RWPE2 (cell line): ENCODE results near the gene SMIM38.

Experiments used
- ATAC-seq: fragments of 200-7000 bp; cut with Tn5 transposase; 3 replicates; pipeline ENCODE4 v1.9.1; 2021; ENCODE audit warnings: low read depth
- DNase-seq: peaks from one replicate; pipeline ENCODE4 v3.0.0-alpha.2; 2020; ENCODE audit warnings: low spot score
- H3K27ac ChIP-seq: fragments of 450-650 bp; 2 replicates; pipeline ENCODE4 v1.5.1; 2017; ENCODE audit warnings: mild to moderate bottlenecking; ENCODE audit not compliant: poor library complexity, severe bottlenecking
- H3K27me3 ChIP-seq: fragments of 250-450 bp; sonication (Bioruptor Pico); 2 replicates; pipeline ENCODE4 v1.5.1; 2021; ENCODE audit warnings: mild to moderate bottlenecking, moderate library complexity; ENCODE audit not compliant: insufficient read depth, poor library complexity, severe bottlenecking
- H3K36me3 ChIP-seq: fragments of 250-450 bp; sonication (Bioruptor Pico); 2 replicates; pipeline ENCODE4 v1.5.1; 2020; ENCODE audit warnings: low read depth, mild to moderate bottlenecking, moderate library complexity
- H3K4me1 ChIP-seq: fragments of 250-450 bp; sonication (Bioruptor Pico); 2 replicates; pipeline ENCODE4 v1.5.1; 2021; ENCODE audit warnings: mild to moderate bottlenecking, moderate library complexity; ENCODE audit not compliant: insufficient read depth, poor library complexity, severe bottlenecking
- H3K4me3 ChIP-seq: fragments of 250-450 bp; sonication (Bioruptor Pico); 2 replicates; pipeline ENCODE4 v1.5.1; 2021; ENCODE audit warnings: mild to moderate bottlenecking, moderate library complexity; ENCODE audit not compliant: severe bottlenecking
- H3K9me3 ChIP-seq: fragments of 250-450 bp; sonication (Bioruptor Pico); 2 replicates; pipeline ENCODE4 v1.5.1; 2021; ENCODE audit warnings: mild to moderate bottlenecking, moderate library complexity; ENCODE audit not compliant: severe bottlenecking
- CTCF ChIP-seq: fragments of 450-650 bp; IDR thresholded peaks from one replicate; pipeline ENCODE4 v1.5.1; 2017; ENCODE audit warnings: mild to moderate bottlenecking, moderate library complexity; ENCODE audit not compliant: poor library complexity, severe bottlenecking

The SMIM38 gene

GRCh38 chr11:69189059-69189458, 33.3 kb downstream of the SMIM38 start:
- DNase-seq (no peak), ATAC-seq (no peak)
- Histone ChIP-seq H3K4me1 (no peaks in the 10 kb centered on the region), H3K27ac (no peak overlapping the region), H3K4me3 (no peak overlapping the region), H3K36me3 (no peaks in the 10 kb centered on the region), H3K27me3 (no peaks in the 10 kb centered on the region), H3K9me3 (no peaks in the 10 kb centered on the region)
- TF ChIP-seq CTCF: no peak

GRCh38 chr11:69190796-69191536, 35.2 kb downstream of the SMIM38 start:
- ATAC-seq: no peak
- H3K4me3 ChIP-seq: no peak overlapping the region
- H3K36me3 ChIP-seq: no peaks in the 10 kb centered on the region
- TF ChIP-seq CTCF: no peak
- no peaks in the 10 kb centered on the region for H3K9me3 ChIP-seq
- H3K27me3 ChIP-seq: no peaks in the 10 kb centered on the region
- no peaks in the 10 kb centered on the region for H3K4me1 ChIP-seq
- no peak overlapping the region for H3K27ac ChIP-seq
- no peak for DNase-seq

DNA sequence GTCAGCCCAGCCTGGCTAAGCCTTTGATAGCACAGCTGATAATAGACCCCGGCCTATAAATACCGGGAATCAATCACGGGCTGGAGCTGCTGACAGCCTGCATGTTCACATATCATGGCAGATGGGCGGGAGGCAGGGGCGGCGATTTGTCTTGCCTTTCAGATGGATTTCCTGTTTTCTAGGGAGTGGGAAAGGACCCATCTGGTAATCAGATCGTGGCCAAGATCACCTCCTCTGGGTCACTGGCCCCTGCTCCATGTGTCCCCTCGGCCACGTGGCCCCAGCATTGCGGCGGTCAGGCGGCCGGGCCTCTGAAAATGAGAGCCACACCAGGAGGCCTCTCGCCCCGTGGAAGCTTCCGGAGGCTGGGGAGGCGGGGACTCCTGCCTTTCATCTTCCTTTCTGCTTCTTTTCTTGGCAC, 36.6 kb downstream of the SMIM38 start:
- Histone ChIP-seq H3K4me3 (no peak overlapping the region), H3K4me1 (no peaks in the 10 kb centered on the region), H3K27me3 (no peaks in the 10 kb centered on the region), H3K36me3 (no peaks in the 10 kb centered on the region), H3K9me3 (no peaks in the 10 kb centered on the region), H3K27ac (no peak overlapping the region)
- no peak for TF ChIP-seq CTCF
- no peak for DNase-seq
- no peak for ATAC-seq

GRCh38 chr11:69193151-69193550, 37.4 kb downstream of the SMIM38 start:
- no peaks in the 10 kb centered on the region for H3K9me3 ChIP-seq
- H3K4me3 ChIP-seq: no peak overlapping the region
- no peak for DNase-seq
- H3K27ac ChIP-seq: no peak overlapping the region
- TF ChIP-seq CTCF: no peak
- ATAC-seq: no peak
- H3K27me3 ChIP-seq: no peaks in the 10 kb centered on the region
- H3K36me3 ChIP-seq: no peaks in the 10 kb centered on the region
- H3K4me1 ChIP-seq: no peaks in the 10 kb centered on the region

DNA sequence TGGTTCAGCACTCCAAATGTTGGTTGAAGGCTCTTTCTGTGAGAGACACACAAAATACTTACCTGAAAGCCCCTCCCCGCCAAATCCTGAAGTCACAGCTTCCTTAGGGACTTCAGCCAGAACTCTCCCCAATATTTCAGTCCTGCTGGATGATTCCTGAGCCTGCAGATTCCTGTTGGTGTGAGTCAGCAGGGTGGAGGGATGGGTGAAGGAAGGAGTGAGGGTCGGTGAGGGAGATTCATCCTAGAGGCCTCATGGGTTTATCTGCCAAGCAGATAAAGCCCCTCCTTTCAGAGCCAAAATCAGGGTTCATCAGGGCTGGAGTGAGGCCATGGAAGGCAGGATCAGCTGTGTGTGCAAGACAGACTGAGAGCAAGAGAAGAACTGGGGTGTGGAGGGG, 37.9 kb downstream of the SMIM38 start:
- H3K4me1 ChIP-seq: no peaks in the 10 kb centered on the region
- no peak for TF ChIP-seq CTCF
- ATAC-seq: no peak
- DNase-seq: no peak
- H3K4me3 ChIP-seq: no peak overlapping the region
- no peaks in the 10 kb centered on the region for H3K36me3 ChIP-seq
- H3K27ac ChIP-seq: no peak overlapping the region
- H3K27me3 ChIP-seq: no peaks in the 10 kb centered on the region
- H3K9me3 ChIP-seq: no peaks in the 10 kb centered on the region
